ENCODE measurements around the gene SCUBE3.

The SCUBE3 gene

GRCh38 chr6:35272005-35272404 is 58.2 kb downstream of the SCUBE3 start:
- no peak for DNase-seq (ENCODE audit: low read depth in 2 of 2)

DNA sequence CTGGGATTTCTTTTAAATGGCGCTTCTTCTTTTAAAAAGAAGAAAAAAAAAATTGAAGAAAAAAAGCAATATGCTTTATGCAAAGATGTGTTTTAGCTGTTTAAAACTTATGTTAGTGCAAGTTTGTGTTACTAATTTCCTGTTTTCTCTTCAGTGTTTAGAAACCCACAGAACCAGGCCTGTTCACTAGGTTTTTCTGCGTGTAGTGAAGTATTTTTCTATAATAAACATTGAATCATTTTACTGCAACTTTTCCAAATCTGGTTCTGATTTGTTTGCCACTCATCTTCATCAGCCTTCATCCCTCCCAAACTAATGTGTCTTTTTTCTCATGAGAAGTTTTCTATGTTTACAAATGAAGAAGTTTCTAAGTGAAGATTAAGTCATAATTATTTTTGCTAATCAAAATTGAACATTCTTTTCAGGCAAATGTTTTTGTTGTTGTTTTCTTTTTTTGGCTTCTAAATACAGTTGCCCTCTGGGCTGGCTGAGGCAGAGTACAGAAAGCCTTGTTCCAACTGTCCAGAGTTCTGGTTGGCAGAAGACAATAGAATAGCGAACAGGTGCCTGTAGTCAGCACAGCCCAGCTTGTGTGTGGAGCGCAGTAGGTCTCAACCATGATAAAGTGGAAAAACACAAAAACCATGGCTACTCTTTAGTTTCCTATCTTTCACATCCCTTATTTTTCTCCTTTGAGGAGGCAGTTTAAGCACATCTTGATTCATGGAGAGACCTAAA is 60.2 kb downstream of the SCUBE3 start:
- DNase-seq (ENCODE audit: low read depth in 2 of 2), result no peak

GRCh38 chr6:35275744-35276260 is 62.0 kb downstream of the SCUBE3 start:
- no peak for DNase-seq (ENCODE audit: low read depth in 2 of 2)

DNA sequence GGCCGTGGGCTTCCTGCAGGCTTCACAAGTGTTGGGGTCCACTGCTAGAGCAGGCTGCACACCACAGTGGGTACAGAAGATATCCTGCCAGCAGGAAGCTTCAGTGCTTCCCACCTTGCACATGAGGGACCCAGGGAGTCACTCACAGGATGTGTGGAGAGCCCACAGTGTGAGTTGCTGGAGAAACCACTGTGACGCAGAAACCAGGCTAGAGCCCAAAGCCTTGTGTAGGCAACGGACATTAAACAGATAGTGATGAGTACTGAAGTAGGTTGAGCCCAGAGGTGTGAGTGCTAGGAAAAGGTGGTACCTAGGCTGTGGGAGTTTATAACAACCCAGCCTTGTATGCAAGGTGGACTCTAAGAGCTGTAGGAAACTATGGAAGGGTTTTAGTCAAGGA is 65.0 kb downstream of the SCUBE3 start:
- DNase-seq (ENCODE audit: low read depth in 2 of 2), result no peak

DNA sequence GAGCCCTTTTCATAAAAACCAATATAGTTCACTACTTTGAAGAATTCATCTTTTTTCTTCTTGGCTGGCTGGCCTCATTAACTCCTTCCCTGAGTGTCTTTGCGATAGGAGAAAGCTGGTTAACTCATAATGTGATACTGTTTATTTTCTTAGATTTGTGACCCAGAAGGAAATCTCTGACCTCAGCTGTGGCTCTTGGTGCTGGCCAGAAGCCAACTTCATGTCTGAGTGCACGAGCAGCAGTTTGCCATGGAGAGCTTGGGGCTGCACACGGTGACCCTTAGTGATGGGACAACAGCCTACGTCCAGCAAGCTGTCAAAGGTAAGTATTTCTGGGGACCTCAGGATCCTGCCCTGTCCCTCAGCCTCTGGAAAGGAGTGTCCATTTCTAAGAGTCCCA is 67.1 kb downstream of the SCUBE3 start:
- DNase-seq (ENCODE audit: low read depth in 2 of 2), result no peak

DNA sequence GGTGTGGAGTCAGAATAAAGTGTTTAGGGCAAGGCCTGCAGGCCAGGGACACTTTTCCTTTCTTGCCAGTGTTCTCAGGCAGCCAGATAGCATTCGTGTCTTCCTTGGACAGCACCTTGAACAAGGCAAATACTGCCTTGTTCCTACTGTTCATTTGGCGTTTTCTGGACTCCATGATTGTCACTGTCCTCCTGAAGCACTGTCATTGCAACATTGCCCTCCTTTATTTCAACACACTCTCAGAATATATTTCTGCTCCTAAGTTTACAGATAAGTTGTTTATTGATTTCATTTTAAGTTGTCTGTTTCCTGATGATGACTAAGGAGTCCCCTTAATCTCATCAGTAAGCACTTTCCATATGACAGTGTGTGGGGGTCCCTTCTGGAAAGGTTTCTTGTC is 68.7 kb downstream of the SCUBE3 start:
- DNase-seq (ENCODE audit: low read depth in 2 of 2), result no peak

GRCh38 chr6:35283361-35283760 is 69.6 kb downstream of the SCUBE3 start:
- DNase-seq (ENCODE audit: low read depth in 2 of 2), result no peak

GRCh38 chr6:35287671-35288396 is 74.1 kb downstream of the SCUBE3 start:
- no peak for DNase-seq (ENCODE audit: low read depth in 2 of 2)

DNA sequence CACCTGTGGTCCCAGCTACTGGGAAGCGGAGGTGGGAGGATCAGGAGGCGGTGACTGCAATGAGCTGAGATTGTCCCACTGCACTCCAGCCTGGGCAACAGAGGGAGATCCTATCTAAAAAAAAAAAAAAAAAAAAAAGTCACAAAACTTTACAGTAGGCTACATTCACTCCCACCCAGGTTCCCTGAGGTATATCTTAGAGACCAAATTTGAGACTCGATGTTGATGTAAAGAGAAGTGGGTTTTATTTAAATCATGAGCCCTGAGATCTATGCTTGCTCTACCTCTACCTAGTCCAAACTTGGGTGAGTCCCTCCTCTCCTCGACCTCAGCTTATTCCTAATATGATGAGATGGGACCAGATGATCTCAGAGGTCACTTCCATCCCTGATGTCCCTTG is 75.1 kb downstream of the SCUBE3 start:
- no peak for DNase-seq (ENCODE audit: low read depth in 2 of 2)

DNA sequence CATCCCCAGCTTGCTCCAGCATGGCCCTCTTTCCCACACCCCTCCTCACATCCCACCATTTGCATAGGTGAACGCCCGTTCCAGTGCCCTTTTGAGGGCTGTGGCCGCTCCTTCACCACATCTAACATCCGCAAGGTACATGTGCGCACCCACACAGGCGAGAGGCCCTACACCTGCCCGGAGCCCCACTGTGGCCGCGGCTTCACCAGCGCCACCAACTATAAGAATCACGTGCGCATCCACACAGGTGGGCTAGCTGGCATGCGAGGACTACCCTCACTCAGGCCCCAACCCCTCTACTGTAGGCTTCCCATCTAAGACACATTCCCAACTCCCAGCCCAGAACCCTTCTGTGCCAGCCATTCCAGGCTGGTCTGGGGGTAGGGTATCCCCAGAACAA is 77.7 kb downstream of the SCUBE3 start:
- no peak for DNase-seq (ENCODE audit: low read depth in 2 of 2)

DNA sequence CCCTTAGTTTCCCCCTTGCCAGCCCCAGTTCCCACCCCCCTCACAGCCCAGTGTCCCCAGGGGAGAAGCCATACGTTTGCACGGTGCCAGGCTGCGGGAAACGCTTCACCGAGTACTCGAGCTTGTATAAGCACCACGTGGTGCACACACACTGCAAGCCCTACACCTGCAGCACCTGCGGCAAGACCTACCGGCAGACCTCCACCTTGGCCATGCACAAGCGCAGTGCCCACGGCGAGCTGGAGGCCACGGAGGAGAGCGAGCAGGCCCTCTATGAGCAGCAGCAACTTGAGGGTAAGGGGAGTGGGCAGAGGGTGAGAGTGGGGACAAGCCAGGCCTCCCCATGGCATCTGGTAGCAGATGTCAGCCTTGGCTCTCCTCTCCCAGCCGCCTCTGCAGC is 78.7 kb downstream of the SCUBE3 start:
- DNase-seq (ENCODE audit: low read depth in 2 of 2), result no peak

DNA sequence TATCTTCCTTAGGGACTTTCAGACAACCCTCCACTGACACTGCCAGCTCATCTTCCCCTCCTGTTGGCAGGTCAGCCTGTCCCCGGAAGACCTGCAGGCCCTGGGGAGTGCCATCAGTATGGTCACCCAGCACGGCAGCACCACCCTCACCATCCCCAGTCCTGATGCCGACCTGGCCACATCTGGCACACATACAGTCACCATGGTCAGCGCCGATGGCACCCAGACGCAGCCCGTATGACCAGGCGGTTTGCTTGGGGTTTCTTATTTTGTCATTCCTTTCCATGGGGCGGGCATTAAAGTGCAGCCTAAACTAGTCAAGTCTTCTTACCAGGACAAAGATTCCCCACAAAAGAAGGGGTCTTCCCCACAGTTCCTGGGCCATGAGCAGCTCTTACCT is 79.9 kb downstream of the SCUBE3 start:
- no peak for DNase-seq (ENCODE audit: low read depth in 2 of 2)

DNA sequence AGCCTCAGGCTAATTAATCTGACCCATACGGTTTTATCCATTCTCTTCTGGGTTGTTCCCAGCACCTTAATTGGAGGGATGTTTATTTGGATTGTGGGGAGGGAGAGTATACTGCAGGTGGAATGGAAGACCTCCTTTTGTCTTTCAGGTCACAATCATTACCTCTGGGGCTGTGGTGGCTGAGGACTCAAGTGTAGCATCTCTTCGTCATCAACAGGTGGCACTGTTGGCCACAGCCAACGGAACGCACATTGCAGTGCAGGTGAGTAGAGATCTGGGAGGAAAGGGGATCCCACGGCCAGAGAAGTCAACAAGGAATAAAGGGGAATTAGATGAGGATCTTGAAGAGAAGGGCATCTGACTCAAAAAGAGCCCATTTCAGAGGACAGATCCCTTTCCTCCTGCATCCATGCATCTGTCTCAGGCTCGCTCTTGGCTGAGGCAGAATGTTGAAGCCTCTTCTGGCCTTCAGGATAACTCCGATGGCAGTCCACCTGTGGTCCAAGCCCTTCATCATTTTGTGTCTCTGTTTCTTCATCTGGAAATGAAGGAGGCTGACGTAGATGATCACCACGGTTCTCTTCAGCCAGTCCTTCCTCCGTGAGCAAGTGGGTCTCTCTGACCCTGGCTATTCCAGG is 80.7 kb downstream of the SCUBE3 start:
- DNase-seq (ENCODE audit: low read depth in 2 of 2), result no peak

- no peak for DNase-seq (ENCODE audit: low read depth in 2 of 2)
Observed at GRCh38 chr6:35295036-35295435, 81.3 kb downstream of the SCUBE3 start.

- no peak for DNase-seq (ENCODE audit: low read depth in 2 of 2)
Observed at GRCh38 chr6:35295521-35296315, 82.0 kb downstream of the SCUBE3 start.

GRCh38 chr6:35296931-35297600 is 83.3 kb downstream of the SCUBE3 start:
- DNase-seq (ENCODE audit: low read depth in 2 of 2), result no peak

DNA sequence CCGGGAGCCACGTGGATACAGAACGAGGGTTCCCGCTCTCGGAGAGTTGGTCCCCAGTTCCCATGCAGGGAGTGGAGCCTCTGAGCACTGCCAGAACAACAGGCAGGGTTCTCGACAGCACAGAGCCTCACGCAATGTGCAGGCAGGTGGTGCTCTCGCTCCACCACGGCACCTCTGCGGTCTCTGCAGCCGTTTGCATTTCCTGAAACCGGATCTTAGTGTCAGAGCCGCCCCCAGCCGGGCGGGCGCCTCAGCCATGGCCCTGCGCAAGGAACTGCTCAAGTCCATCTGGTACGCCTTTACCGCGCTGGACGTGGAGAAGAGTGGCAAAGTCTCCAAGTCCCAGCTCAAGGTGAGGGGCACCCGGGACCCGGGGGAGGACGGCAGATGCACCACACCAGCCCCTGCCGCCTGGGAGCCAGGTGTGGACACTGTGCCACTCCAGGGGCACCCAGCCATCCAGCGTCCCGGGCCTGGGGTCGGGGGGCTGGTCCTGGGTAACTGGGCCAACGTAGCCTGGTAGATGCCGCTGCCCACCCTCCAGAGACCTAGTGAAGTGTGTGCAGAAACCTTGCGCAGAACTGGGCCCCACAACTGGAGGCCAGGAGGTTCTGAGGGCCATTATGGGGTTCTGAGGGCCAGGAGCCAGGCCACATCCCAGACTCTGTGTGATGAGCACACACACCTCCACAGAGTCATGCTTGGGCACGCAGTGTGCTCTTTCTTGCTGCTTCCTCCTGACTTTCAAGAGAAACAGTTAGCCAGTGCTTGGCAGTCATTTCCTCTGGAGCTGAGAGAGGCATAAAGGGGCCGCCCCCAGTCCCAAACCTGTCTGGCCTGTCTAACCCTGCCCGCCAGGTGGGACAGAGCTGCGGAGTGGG is 84.1 kb downstream of the SCUBE3 start, which contains the start of gene DEF6:
Gene DEF6, plus strand, starts transcription at position 218 of the 881 bp plus-strand sequence. Its CDS starts 39 bp downstream, at position 257.
- DNase-seq (ENCODE audit: low read depth in 2 of 2), result peak; percentile 44 to 50

GRCh38 chr6:35298625-35299140 is 84.9 kb downstream of the SCUBE3 start:
- no peak for DNase-seq (ENCODE audit: low read depth in 2 of 2)

GRCh38 chr6:35299674-35300073 is 85.9 kb downstream of the SCUBE3 start:
- no peak for DNase-seq (ENCODE audit: low read depth in 2 of 2)

DNA sequence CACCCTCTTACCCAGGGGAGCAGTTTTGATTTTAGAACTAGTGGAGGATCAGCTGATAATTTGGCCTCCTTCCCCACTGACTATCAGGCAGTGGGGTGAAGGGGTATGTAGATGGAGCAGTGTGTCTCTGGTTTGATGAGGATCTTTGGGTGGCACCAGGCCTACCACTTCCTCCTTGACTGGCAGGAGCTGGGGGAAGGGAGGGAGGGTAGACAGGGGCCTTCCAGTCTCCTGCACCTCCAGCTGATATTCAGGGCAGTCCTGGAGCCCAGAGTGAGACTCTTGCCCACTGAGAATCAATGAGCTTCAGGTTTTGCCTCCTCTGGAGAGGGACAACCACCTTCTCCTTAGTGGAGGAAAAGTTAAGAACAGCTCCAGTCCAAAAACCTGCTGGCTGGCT is 87.1 kb downstream of the SCUBE3 start:
- DNase-seq (ENCODE audit: low read depth in 2 of 2), result no peak

Data from fibroblast of skin of left biceps (primary cell).